ENCODE results near the gene MMP28. TPM values are rescaled to one million over a fixed set of nuclear protein-coding genes. Genes with fewer than 3 reads are reported as not detected.
A peak's percentile ranks its signal among the peaks of the same experiment; 100 is the strongest.

Gene MMP28
- total and polyA plus RNA-seq, 2 donors from 2014 or later, result 4.5 to 10.3 TPM

DNA sequence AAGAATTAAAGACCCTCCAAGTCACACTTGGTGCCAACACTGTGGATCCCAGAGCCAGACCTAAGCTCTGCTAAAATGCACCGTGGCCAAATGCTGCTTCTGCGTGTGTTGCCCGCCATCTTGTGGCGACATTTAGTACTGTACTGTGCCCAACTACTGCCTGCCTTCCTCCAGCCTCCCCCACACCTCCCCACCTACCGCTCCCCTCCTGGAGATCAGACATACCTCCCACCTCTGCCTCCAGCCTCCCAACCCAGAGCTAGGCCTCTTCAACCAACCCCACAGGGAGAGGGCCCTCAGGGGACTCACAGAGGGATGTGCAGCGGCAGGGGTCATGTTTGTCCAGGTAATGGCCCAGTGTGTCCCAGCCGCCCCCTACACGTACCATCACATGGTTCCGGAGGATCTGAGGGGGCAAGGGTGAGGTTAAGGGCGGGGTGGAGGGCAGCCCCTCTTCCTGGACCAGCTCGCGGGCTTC is 47.9 kb downstream of the MMP28 start:
- no peak for FAIRE-seq
- no peak overlapping the region for H3K4me3 ChIP-seq (ENCODE audit: low read length in 3 of 3)
- TF ChIP-seq, protein P1, sequence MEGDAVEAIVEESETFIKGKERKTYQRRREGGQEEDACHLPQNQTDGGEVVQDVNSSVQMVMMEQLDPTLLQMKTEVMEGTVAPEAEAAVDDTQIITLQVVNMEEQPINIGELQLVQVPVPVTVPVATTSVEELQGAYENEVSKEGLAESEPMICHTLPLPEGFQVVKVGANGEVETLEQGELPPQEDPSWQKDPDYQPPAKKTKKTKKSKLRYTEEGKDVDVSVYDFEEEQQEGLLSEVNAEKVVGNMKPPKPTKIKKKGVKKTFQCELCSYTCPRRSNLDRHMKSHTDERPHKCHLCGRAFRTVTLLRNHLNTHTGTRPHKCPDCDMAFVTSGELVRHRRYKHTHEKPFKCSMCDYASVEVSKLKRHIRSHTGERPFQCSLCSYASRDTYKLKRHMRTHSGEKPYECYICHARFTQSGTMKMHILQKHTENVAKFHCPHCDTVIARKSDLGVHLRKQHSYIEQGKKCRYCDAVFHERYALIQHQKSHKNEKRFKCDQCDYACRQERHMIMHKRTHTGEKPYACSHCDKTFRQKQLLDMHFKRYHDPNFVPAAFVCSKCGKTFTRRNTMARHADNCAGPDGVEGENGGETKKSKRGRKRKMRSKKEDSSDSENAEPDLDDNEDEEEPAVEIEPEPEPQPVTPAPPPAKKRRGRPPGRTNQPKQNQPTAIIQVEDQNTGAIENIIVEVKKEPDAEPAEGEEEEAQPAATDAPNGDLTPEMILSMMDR (IDR thresholded peaks at IDR 0.05; ENCODE audit: borderline replicate concordance, extremely low read depth, insufficient read depth), result peak; percentile 98
- intact Hi-C loops (cut with DNase I), result loop anchor here (10.0 kb wide), 1 partner anchor 133 kb away; no protein-coding TSS in a partner anchor
- no peaks in the 10 kb centered on the region for H3K36me3 ChIP-seq (ENCODE audit: control insufficient read depth in 2 of 3, insufficient read depth in 3 of 3, low read length in 3 of 3)
- H3K4me1 ChIP-seq (ENCODE audit: control insufficient read depth in 2 of 3, insufficient read depth in 2 of 3, low read depth in 1 of 3, low read length in 3 of 3), result peaks cover 0 to 9% (median 0%) of the 10 kb centered on the region in 3 donors
- H3K9ac ChIP-seq (ENCODE audit: low read length in 3 of 3), result no peak overlapping the region
- peaks cover 5% of the 10 kb centered on the region for H3K27me3 ChIP-seq (ENCODE audit: control insufficient read depth, insufficient read depth, low read length)
- DNase-seq, result peak; percentile 79 to 87 (median 85)
- no peak overlapping the region for H3K27ac ChIP-seq (ENCODE audit: low read depth in 2 of 2, low read length in 2 of 2)
- H3K9me3 ChIP-seq (ENCODE audit: control insufficient read depth in 2 of 3, insufficient read depth in 1 of 3, low read length in 3 of 3), result no peaks in the 10 kb centered on the region

DNA sequence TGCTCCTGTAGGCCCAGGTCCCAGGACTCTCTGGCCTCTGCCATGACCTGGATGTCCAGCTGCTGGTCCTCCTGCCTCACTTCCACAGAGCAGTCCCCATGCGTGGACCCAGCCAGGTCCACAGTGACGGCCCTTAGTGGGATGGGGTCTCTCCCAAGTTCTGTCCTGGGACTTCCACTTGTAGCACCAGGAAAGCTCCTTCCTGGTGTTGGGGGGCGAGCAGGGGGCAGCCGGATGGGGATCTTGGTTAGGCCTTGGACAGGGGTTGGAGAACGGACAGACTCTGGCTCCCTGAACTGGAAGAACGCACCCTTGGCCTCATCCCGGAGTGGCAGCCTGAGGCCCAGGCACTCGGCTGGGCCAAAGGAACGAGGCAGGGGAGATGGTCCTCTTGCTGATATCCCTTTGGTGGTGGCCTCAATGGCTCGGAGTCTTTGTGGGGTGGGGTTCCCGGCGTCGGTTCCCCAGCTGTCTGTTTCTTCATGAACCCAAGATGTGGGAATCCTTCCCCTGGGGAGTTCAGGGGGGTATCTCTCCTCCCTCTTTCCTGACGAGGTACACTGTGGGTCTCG is 49.6 kb downstream of the MMP28 start:
- H3K4me3 ChIP-seq (ENCODE audit: low read length in 3 of 3), result no peak overlapping the region
- TF ChIP-seq, protein P1 (IDR thresholded peaks at IDR 0.05; ENCODE audit: borderline replicate concordance, extremely low read depth, insufficient read depth), result no peak
- H3K9me3 ChIP-seq (ENCODE audit: control insufficient read depth in 2 of 3, insufficient read depth in 1 of 3, low read length in 3 of 3), result no peaks in the 10 kb centered on the region
- FAIRE-seq (no peak), DNase-seq (no peak)
- H3K27ac ChIP-seq (ENCODE audit: low read depth in 2 of 2, low read length in 2 of 2), result no peak overlapping the region
- H3K27me3 ChIP-seq (ENCODE audit: control insufficient read depth, insufficient read depth, low read length), result peaks cover 10% of the 10 kb centered on the region
- H3K9ac ChIP-seq (ENCODE audit: low read length in 3 of 3), result no peak overlapping the region
- H3K36me3 ChIP-seq (ENCODE audit: control insufficient read depth in 2 of 3, insufficient read depth in 3 of 3, low read length in 3 of 3), result no peaks in the 10 kb centered on the region
- peaks cover 0 to 9% (median 0%) of the 10 kb centered on the region in 3 donors for H3K4me1 ChIP-seq (ENCODE audit: control insufficient read depth in 2 of 3, insufficient read depth in 2 of 3, low read depth in 1 of 3, low read length in 3 of 3)
- intact Hi-C loops (cut with DNase I), result loop anchor here (10.0 kb wide), 1 partner anchor 131 kb away; no protein-coding TSS in a partner anchor

DNA sequence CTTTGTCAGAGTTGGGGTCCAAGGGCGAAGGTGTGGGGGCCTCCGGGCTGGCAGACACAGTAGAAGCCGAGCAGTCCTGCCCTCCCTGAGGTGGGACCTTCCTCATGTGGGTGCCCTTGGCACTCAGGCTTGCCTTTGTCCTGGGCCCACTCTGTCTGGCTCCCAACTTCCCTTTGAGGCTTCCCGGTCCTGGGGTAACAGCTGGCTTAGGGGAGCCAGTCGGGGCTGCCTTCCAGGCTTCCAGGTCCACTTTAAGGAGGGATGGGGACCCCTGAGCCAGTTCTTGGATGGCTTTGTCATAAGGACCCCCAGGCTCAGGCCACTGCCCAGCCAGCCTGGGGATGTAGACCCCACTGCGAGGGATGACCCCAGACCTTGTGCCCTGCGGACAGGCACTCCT is 50.2 kb downstream of the MMP28 start:
- H3K27ac ChIP-seq (ENCODE audit: low read depth in 2 of 2, low read length in 2 of 2), result no peak overlapping the region
- H3K36me3 ChIP-seq (ENCODE audit: control insufficient read depth in 2 of 3, insufficient read depth in 3 of 3, low read length in 3 of 3), result no peaks in the 10 kb centered on the region
- DNase-seq, result peak in 1 of 5 donors; percentile 47
- H3K9me3 ChIP-seq (ENCODE audit: control insufficient read depth in 2 of 3, insufficient read depth in 1 of 3, low read length in 3 of 3), result no peaks in the 10 kb centered on the region
- H3K27me3 ChIP-seq (ENCODE audit: control insufficient read depth, insufficient read depth, low read length), result peaks cover 13% of the 10 kb centered on the region
- intact Hi-C loops (cut with DNase I), result loop anchor here (10.0 kb wide), 1 partner anchor 130 kb away; no protein-coding TSS in a partner anchor
- TF ChIP-seq, protein P1 (IDR thresholded peaks at IDR 0.05; ENCODE audit: borderline replicate concordance, extremely low read depth, insufficient read depth), result no peak
- H3K4me3 ChIP-seq (ENCODE audit: low read length in 3 of 3), result no peak overlapping the region
- no peak overlapping the region for H3K9ac ChIP-seq (ENCODE audit: low read length in 3 of 3)
- FAIRE-seq, result no peak
- H3K4me1 ChIP-seq (ENCODE audit: control insufficient read depth in 2 of 3, insufficient read depth in 2 of 3, low read depth in 1 of 3, low read length in 3 of 3), result peaks cover 0 to 9% (median 0%) of the 10 kb centered on the region in 3 donors

All from kidney (tissue), 14 donors.